Hepatocyte (in vitro differentiated cells): Measurements from ENCODE around the gene DHX16. TPM values are rescaled to one million over a fixed set of nuclear protein-coding genes. Genes with fewer than 3 reads are reported as not detected.

Experiments
- DNase-seq: peaks from one replicate; pipeline ENCODE4 v3.0.0-alpha.2; 2016; ENCODE audit warnings: low spot score
- H2AFZ ChIP-seq: fragments of 200-600 bp; sonication (generic); 2 replicates; pipeline ENCODE4 v1.6.0; 2016; ENCODE audit warnings: antibody characterized with exemption, mild to moderate bottlenecking
- H3K27ac ChIP-seq: fragments of 200-600 bp; sonication (generic); 2 replicates; pipeline ENCODE4 v1.5.1; 2016; ENCODE audit warnings: mild to moderate bottlenecking
- H3K27me3 ChIP-seq: fragments of 200-600 bp; sonication (generic); 2 replicates; pipeline ENCODE4 v1.6.1; 2016
- H3K36me3 ChIP-seq: fragments of 200-600 bp; sonication (generic); replicated peaks from 2 replicates; pipeline ENCODE4 v1.5.1; 2016; ENCODE audit warnings: low read depth; ENCODE audit not compliant: insufficient read depth
- H3K4me1 ChIP-seq: fragments of 200-600 bp; sonication (generic); 2 replicates; pipeline ENCODE4 v1.5.1; 2016; ENCODE audit warnings: mild to moderate bottlenecking, moderate library complexity; ENCODE audit not compliant: insufficient read depth
- H3K4me2 ChIP-seq: fragments of 200-600 bp; sonication (generic); 2 replicates; pipeline ENCODE4 v1.6.0; 2016
- H3K4me3 ChIP-seq: fragments of 200-600 bp; sonication (generic); 2 replicates; pipeline ENCODE4 v1.5.1; 2016; ENCODE audit warnings: mild to moderate bottlenecking
- H3K79me2 ChIP-seq: fragments of 200-600 bp; sonication (generic); 2 replicates; pipeline ENCODE4 v1.6.0; 2017; ENCODE audit warnings: mild to moderate bottlenecking
- H3K9me2 ChIP-seq: fragments of 200-600 bp; sonication (generic); replicated peaks from 2 replicates; pipeline ENCODE4 v1.6.0; 2017; ENCODE audit warnings: mild to moderate bottlenecking; ENCODE audit not compliant: insufficient read depth
- H3K9me3 ChIP-seq: fragments of 200-600 bp; sonication (generic); 2 replicates; pipeline ENCODE4 v1.5.1; 2016; ENCODE audit warnings: low read depth, mild to moderate bottlenecking
- H4K20me1 ChIP-seq: fragments of 200-600 bp; sonication (generic); 2 replicates; pipeline ENCODE4 v1.6.0; 2016; ENCODE audit warnings: mild to moderate bottlenecking; ENCODE audit not compliant: insufficient read depth, poor library complexity, severe bottlenecking
- CTCF ChIP-seq: fragments of 200-600 bp; sonication (generic); IDR thresholded peaks from 2 replicates; pipeline ENCODE4 v1.5.1; 2016; ENCODE audit warnings: antibody characterized with exemption, mild to moderate bottlenecking; ENCODE audit not compliant: poor library complexity
- EZH2 ChIP-seq: fragments of 200-600 bp; sonication (generic); IDR thresholded peaks from 2 replicates; pipeline ENCODE4 v1.6.1; 2016; ENCODE audit warnings: antibody characterized with exemption, mild to moderate bottlenecking, borderline replicate concordance
- EZH2phosphoT487 ChIP-seq: fragments of 200-600 bp; sonication (generic); IDR thresholded peaks from one replicate; pipeline ENCODE4 v1.6.1; 2018; ENCODE audit warnings: antibody characterized with exemption, mild to moderate bottlenecking, low read depth, moderate library complexity; ENCODE audit not compliant: unreplicated experiment, severe bottlenecking
- WGBS: methylation state at CpG from one replicate; pipeline ENCODE4 v1.1.6; 2016; ENCODE audit warnings: low lambda C conversion rate; ENCODE audit errors: missing lambda C conversion rate; 5-methylcytosine and 5-hydroxymethylcytosine counted together
- polyA plus RNA-seq: library from polyadenylated mRNA; unstranded; fragments of >200 nt; fragmentation: Nextera tagmentation; extraction: Ambion mirVana; gene quantifications from 2 replicates; pipeline ENCODE4 v1.2.1, GENCODE V29; 2016
- total RNA-seq: library from RNA; depleted of rRNA; stranded (reverse); fragments of >200 nt; gene quantifications from 2 replicates; pipeline ENCODE4 v1.2.3, GENCODE V29; 2014

The DHX16 gene
- total and polyA plus RNA-seq, 2 experiments from 2014 or later, result 19.4 to 28.4 TPM

- Histone ChIP-seq H3K4me2 (peak overlapping the region; percentile 81), H3K27ac (peak overlapping the region; percentile 91), H3K9me3 (no peaks in the 10 kb centered on the region), H3K79me2 (peaks cover 37% of the 10 kb centered on the region), H3K27me3 (no peaks in the 10 kb centered on the region), H3K4me3 (peak overlapping the region; percentile 40), H3K4me1 (peaks cover 18% of the 10 kb centered on the region), H3K9me2 (no peaks in the 10 kb centered on the region), H3K36me3 (peaks cover 6% of the 10 kb centered on the region), H2AFZ (peak overlapping the region; percentile 24), H4K20me1 (peaks cover 9% of the 10 kb centered on the region)
- no peak for DNase-seq
- 25% methylated on average over 8 of the region's 8 CpGs for WGBS
- TF ChIP-seq CTCF, result no peak
Measured at GRCh38 chr6:30618270-30618797, 54.5 kb downstream of the DHX16 start.

GRCh38 chr6:30617565-30618269, 55.1 kb downstream of the DHX16 start, which contains the start of gene MRPS18B:
Gene MRPS18B (plus strand): TSS chr6:30617840. CDS start chr6:30617866, 26 bp downstream.
- peaks cover 37% of the 10 kb centered on the region for H3K79me2 ChIP-seq
- no peak for TF ChIP-seq EZH2phosphoT487
- TF ChIP-seq EZH2, result no peak
- no peak for TF ChIP-seq CTCF
- peak within 1 kb of the TSS; percentile 81 for H3K4me3 ChIP-seq
- H4K20me1 ChIP-seq, result peaks cover 14% of the 10 kb centered on the region
- H3K36me3 ChIP-seq, result peaks cover 6% of the 10 kb centered on the region
- peak within 1 kb of the TSS; percentile 24 for H2AFZ ChIP-seq
- H3K27ac ChIP-seq, result peak within 1 kb of the TSS; percentile 98
- no peaks in the 10 kb centered on the region for H3K9me3 ChIP-seq
- H3K4me2 ChIP-seq, result peak within 1 kb of the TSS; percentile 90
- H3K9me2 ChIP-seq, result no peaks in the 10 kb centered on the region
- no peaks in the 10 kb centered on the region for H3K27me3 ChIP-seq
- DNase-seq, result peak; percentile 98
- peaks cover 18% of the 10 kb centered on the region for H3K4me1 ChIP-seq
- WGBS, result under 1% methylated on average over 34 of the region's 34 CpGs

GRCh38 chr6:30616811-30617564, 55.8 kb downstream of the DHX16 start, which contains the start of gene PPP1R10:
Gene PPP1R10 (minus strand): TSS chr6:30617243. CDS start chr6:30609944, 7,299 bp downstream.
- H3K9me2 ChIP-seq, result no peaks in the 10 kb centered on the region

More at GRCh38 chr6:30616811-30617564, 55.8 kb downstream of the DHX16 start, which contains the start of gene PPP1R10:
- H3K27me3 ChIP-seq, result no peaks in the 10 kb centered on the region
- H3K4me3 ChIP-seq, result peak within 1 kb of the TSS; percentile 81
- peak within 1 kb of the TSS; percentile 98 for H3K27ac ChIP-seq
- peaks cover 6% of the 10 kb centered on the region for H3K36me3 ChIP-seq
- peaks cover 18% of the 10 kb centered on the region for H3K4me1 ChIP-seq
- peak within 1 kb of the TSS; percentile 90 for H3K4me2 ChIP-seq
- H3K79me2 ChIP-seq, result peaks cover 37% of the 10 kb centered on the region
- no peaks in the 10 kb centered on the region for H3K9me3 ChIP-seq
- peak within 1 kb of the TSS; percentile 24 for H2AFZ ChIP-seq
- peaks cover 14% of the 10 kb centered on the region for H4K20me1 ChIP-seq
- no peak for TF ChIP-seq CTCF
- TF ChIP-seq EZH2phosphoT487, result no peak
- TF ChIP-seq EZH2, result no peak
- DNase-seq, result peak; percentile 100
- WGBS, result under 1% methylated on average over 40 of the region's 40 CpGs
